Endothelial cell of umbilical vein (primary cell): ENCODE data around the gene CACNA1A. TPM values are rescaled to one million over a fixed set of nuclear protein-coding genes. Genes with fewer than 3 reads are reported as not detected.

ENCODE experiments used
- BruUV-seq: library from RNA; stranded (reverse); fragments of 400-500 nt; replicated peaks from 2 replicates; lab custom pipeline; 2021; lab: Mats Ljungman, UMichigan
- CTCF ChIA-PET: fragments of 300-600, 350-600 bp; sonication (Branson Sonifier 250); formaldehyde crosslinking; loops from one replicate; lab custom pipeline; 2021; ENCODE audit warnings: antibody characterized with exemption, inconsistent platforms; lab: Charles Lee
- POLR2A ChIA-PET: fragments of 300-600, 350-600 bp; sonication (Branson Sonifier 250); formaldehyde crosslinking; loops from one replicate; lab custom pipeline; 2021; ENCODE audit warnings: antibody characterized with exemption, inconsistent platforms; lab: Charles Lee
- DNase-seq: peaks from one replicate; pipeline ENCODE4 v3.0.0-alpha.2; 2011; ENCODE audit warnings: low read depth, low spot score
- FAIRE-seq: peaks from 2 replicates; lab custom pipeline; 2011; peaks lifted over from hg19 to GRCh38; lab: Jason Lieb, UNC
- H2AFZ ChIP-seq: 2 replicates; pipeline ENCODE4 v1.6.0; 2012; ENCODE audit warnings: low read depth, low read length, control low read depth, inconsistent platforms
- H3K27ac ChIP-seq: 2 replicates; pipeline ENCODE4 v1.5.1; 2011; ENCODE audit warnings: low read depth, mild to moderate bottlenecking, control low read depth, low read length, moderate library complexity; ENCODE audit not compliant: insufficient read depth
- H3K27me3 ChIP-seq, 2 experiments: 2 replicates each; pipeline versions ENCODE4 v1.6.0 to v1.6.1; 2011; ENCODE audit warnings: low read length in 2 of 2, mixed read lengths in 1 of 2; ENCODE audit not compliant: control insufficient read depth in 2 of 2, insufficient read depth in 2 of 2
- H3K36me3 ChIP-seq, 2 experiments: 2 replicates in 1 of 2; 3 replicates in 1 of 2; pipeline ENCODE4 v1.5.1; 2011; ENCODE audit warnings: low read length in 2 of 2, mild to moderate bottlenecking in 1 of 2, moderate library complexity in 1 of 2; ENCODE audit not compliant: control insufficient read depth in 2 of 2, insufficient read depth in 2 of 2; ENCODE audit errors: extremely low read depth in 1 of 2
- H3K4me1 ChIP-seq: 3 replicates; pipeline ENCODE4 v1.5.1; 2011; ENCODE audit warnings: mild to moderate bottlenecking, low read length; ENCODE audit not compliant: control insufficient read depth, insufficient read depth; ENCODE audit errors: extremely low read depth
- H3K4me2 ChIP-seq: 2 replicates; pipeline ENCODE4 v1.6.1; 2011; ENCODE audit warnings: low read length, control low read depth, mixed read lengths; ENCODE audit not compliant: insufficient read depth
- H3K4me3 ChIP-seq, 3 experiments: fragments of 200-600 bp in 1 of 3; sonication (generic), shearing (Covaris generic) in 1 of 3; replicated peaks in 1 of 3; 2 replicates each; pipeline ENCODE4 v1.5.1; 2011 to 2016; ENCODE audit warnings: control low read depth in 3 of 3, low read length in 3 of 3, mild to moderate bottlenecking in 2 of 3, inconsistent platforms in 1 of 3, low read depth in 1 of 3, moderate library complexity in 1 of 3; ENCODE audit not compliant: insufficient read depth in 1 of 3
- H3K79me2 ChIP-seq: 2 replicates; pipeline ENCODE4 v1.6.0; 2012; ENCODE audit warnings: low read length, inconsistent platforms; ENCODE audit not compliant: control insufficient read depth, insufficient read depth
- H3K9ac ChIP-seq: replicated peaks from 2 replicates; pipeline ENCODE3; 2011; ENCODE audit warnings: low read length, control low read depth; ENCODE audit not compliant: insufficient read depth; ENCODE audit errors: extremely low read depth
- H3K9me1 ChIP-seq: replicated peaks from 3 replicates; pipeline ENCODE4 v1.6.0; 2011; ENCODE audit warnings: mild to moderate bottlenecking, low read length; ENCODE audit not compliant: control insufficient read depth, insufficient read depth; ENCODE audit errors: extremely low read depth
- H3K9me3 ChIP-seq: replicated peaks from 2 replicates; pipeline ENCODE4 v1.5.1; 2012; ENCODE audit warnings: low read length, inconsistent platforms; ENCODE audit not compliant: control insufficient read depth, insufficient read depth
- H4K20me1 ChIP-seq: replicated peaks from 2 replicates; pipeline ENCODE3; 2011; ENCODE audit warnings: mild to moderate bottlenecking, low read length; ENCODE audit not compliant: control insufficient read depth, insufficient read depth; ENCODE audit errors: extremely low read depth
- EZH2 ChIP-seq: IDR thresholded peaks from 2 replicates; pipeline ENCODE4 v1.6.1; 2012; ENCODE audit warnings: borderline replicate concordance, low read depth, mild to moderate bottlenecking, moderate library complexity, low read length, inconsistent platforms; ENCODE audit not compliant: severe bottlenecking
- FOS ChIP-seq: IDR thresholded peaks from 2 replicates; pipeline ENCODE4 v1.6.1; 2011; ENCODE audit warnings: mild to moderate bottlenecking, low read length, moderate library complexity, borderline replicate concordance; ENCODE audit not compliant: insufficient read depth
- GATA2 ChIP-seq: IDR thresholded peaks from 2 replicates; pipeline ENCODE4 v1.7.0; 2011; ENCODE audit warnings: low read depth, mild to moderate bottlenecking, moderate library complexity, mixed read lengths, low read length; ENCODE audit not compliant: insufficient read length, insufficient read depth
- JUN ChIP-seq: IDR thresholded peaks from 2 replicates; pipeline ENCODE4 v1.6.1; 2011; ENCODE audit warnings: borderline replicate concordance, low read depth; ENCODE audit not compliant: insufficient read length, insufficient read depth
- MYC ChIP-seq: IDR thresholded peaks from one replicate; pipeline ENCODE4 v1.6.1; 2011; ENCODE audit warnings: mild to moderate bottlenecking, low read depth, low read length
- POLR2A ChIP-seq: IDR thresholded peaks from 2 replicates; pipeline ENCODE4 v1.6.1; 2012; ENCODE audit warnings: low read depth, mild to moderate bottlenecking, control low read depth, low read length
- POLR2AphosphoS5 ChIP-seq: IDR thresholded peaks from 2 replicates; pipeline ENCODE4 v1.6.1; 2012; ENCODE audit warnings: low read depth, mild to moderate bottlenecking, control low read depth, low read length, moderate library complexity; ENCODE audit not compliant: insufficient read depth
- dilution Hi-C: fragments of 300-500 bp; cut with MboI; formaldehyde crosslinking; loops from one replicate; pipeline ENCODE4 v1.15.0; 2019; ENCODE audit warnings: low sequenced_read_pairs; ENCODE audit not compliant: extremely low pct_ligation_motif_present
- intact Hi-C: fragments of 100-400 bp; cut with micrococcal nuclease; formaldehyde crosslinking; loops from one replicate; pipeline ENCODE4 v1.10.0; 2022
- polyA plus RNA-seq, 4 experiments: library from polyadenylated mRNA; depleted of rRNA in 3 of 4; stranded (reverse) in 3 of 4; unstranded in 1 of 4; fragments of >200 nt; gene quantifications; 2 replicates each; pipeline versions ENCODE4 v1.2.1 to v1.2.3, GENCODE V29; 2011 to 2012; ENCODE audit warnings: missing spikeins in 1 of 4
- total RNA-seq: library from RNA; stranded (reverse); gene quantifications from 2 replicates; pipeline ENCODE4 v1.2.3, GENCODE V29; 2021
- TF ChIP-seq, protein P1 (sequence below): IDR thresholded peaks from 2 replicates; pipeline ENCODE4 v1.6.1; 2011; ENCODE audit not compliant: insufficient read depth, insufficient read length
- TF ChIP-seq, protein P2 (sequence below), 2 donors: IDR thresholded peaks; 1 replicate in 1 of 2; 2 replicates in 1 of 2; pipeline ENCODE4 v1.5.1; 2011; ENCODE audit warnings: low read length in 2 of 2, mild to moderate bottlenecking in 2 of 2, moderate library complexity in 2 of 2, control low read depth in 1 of 2, inconsistent platforms in 1 of 2, low read depth in 1 of 2; ENCODE audit not compliant: insufficient read depth in 1 of 2; ENCODE audit errors: extremely low read depth in 1 of 2

Gene CACNA1A
- total and polyA plus RNA-seq, 2 donors (not counting 3 experiments of a cell fraction or from before 2014, with no cell fraction given): 0.17 to 0.38 TPM

DNA sequence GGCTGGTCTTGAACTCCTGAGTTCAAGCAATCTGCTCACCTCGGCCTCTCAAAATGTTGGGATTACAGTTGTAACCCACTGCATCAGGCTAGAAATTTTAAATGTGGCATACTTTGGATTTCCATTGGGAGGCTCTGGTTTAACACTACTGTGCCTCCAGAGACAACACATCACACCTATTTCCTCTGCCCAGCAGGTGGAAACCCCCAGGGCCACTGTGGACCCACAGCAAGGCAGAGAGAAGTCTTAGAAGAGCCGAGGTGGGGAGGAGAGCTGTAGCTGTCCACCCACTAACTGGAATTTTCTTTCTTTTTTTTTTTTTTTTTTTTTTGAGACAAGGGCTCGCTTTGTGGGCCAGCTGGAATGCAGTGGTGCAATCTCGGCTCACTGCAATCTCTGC is 316.7 kb downstream of the CACNA1A start:
- Histone ChIP-seq H3K4me1 (no peaks in the 10 kb centered on the region), H3K27ac (no peak overlapping the region), H2AFZ (no peak overlapping the region), H3K9me1 (no peaks in the 10 kb centered on the region), H4K20me1 (no peaks in the 10 kb centered on the region), H3K79me2 (no peaks in the 10 kb centered on the region), H3K9ac (no peak overlapping the region), H3K4me2 (no peak overlapping the region), H3K9me3 (no peaks in the 10 kb centered on the region), H3K4me3 (no peak overlapping the region), H3K36me3 (no peaks in the 10 kb centered on the region), H3K27me3 (no peaks in the 10 kb centered on the region)
- ChIA-PET CTCF (interaction anchor here (1.5 to 1.8 kb wide), 2 partner anchors 23 to 35 kb away, joined by 3 to 5 read pairs; no protein-coding TSS in a partner anchor), POLR2A (no interaction called here)
- dilution Hi-C loops (no loop called here), intact Hi-C loops (no loop called here)
- no TSS peak for BruUV-seq
- FAIRE-seq (no peak), DNase-seq (no peak)
- TF ChIP-seq, protein P1, sequence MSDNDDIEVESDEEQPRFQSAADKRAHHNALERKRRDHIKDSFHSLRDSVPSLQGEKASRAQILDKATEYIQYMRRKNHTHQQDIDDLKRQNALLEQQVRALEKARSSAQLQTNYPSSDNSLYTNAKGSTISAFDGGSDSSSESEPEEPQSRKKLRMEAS: no peak
- TF ChIP-seq JUN (no peak), POLR2AphosphoS5 (no peak), FOS (no peak), MYC (no peak), POLR2A (no peak), GATA2 (no peak), EZH2 (no peak)
- TF ChIP-seq, protein P2, sequence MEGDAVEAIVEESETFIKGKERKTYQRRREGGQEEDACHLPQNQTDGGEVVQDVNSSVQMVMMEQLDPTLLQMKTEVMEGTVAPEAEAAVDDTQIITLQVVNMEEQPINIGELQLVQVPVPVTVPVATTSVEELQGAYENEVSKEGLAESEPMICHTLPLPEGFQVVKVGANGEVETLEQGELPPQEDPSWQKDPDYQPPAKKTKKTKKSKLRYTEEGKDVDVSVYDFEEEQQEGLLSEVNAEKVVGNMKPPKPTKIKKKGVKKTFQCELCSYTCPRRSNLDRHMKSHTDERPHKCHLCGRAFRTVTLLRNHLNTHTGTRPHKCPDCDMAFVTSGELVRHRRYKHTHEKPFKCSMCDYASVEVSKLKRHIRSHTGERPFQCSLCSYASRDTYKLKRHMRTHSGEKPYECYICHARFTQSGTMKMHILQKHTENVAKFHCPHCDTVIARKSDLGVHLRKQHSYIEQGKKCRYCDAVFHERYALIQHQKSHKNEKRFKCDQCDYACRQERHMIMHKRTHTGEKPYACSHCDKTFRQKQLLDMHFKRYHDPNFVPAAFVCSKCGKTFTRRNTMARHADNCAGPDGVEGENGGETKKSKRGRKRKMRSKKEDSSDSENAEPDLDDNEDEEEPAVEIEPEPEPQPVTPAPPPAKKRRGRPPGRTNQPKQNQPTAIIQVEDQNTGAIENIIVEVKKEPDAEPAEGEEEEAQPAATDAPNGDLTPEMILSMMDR (IDR thresholded peaks at IDR 0.05; ENCODE audit: extremely low read depth in 1 of 2, insufficient read depth in 1 of 2, low read depth in 1 of 2, low read length in 2 of 2): no peak
